Heart right ventricle (tissue), 16 donors: Measurements from ENCODE around the gene ZNF565. TPM values are rescaled to one million over a fixed set of nuclear protein-coding genes. Genes with fewer than 3 reads are reported as not detected.

Experiments used
- ATAC-seq, 8 donors: fragments of 200-7000 bp; cut with Tn5 transposase; one replicate each; pipeline ENCODE4 v1.9.1; 2020; ENCODE audit warnings: mild to moderate bottlenecking in 8 of 8, moderate library complexity in 8 of 8, moderate number of reproducible peaks in 1 of 8
- DNase-seq, 2 donors: peaks; one replicate each; pipeline ENCODE4 v3.0.0-alpha.2; 2020
- H3K27ac ChIP-seq, 10 donors: fragments of 200-600 bp; sonication (generic) in 2 of 10; one replicate each; pipeline versions ENCODE4 v1.5.0 to v1.8.0; 2020 to 2022; ENCODE audit warnings: mild to moderate bottlenecking in 3 of 10
- H3K27me3 ChIP-seq, 7 donors: fragments of 200-600 bp; one replicate each; pipeline ENCODE4 v1.8.0; 2021 to 2022; ENCODE audit warnings: mild to moderate bottlenecking in 2 of 7
- H3K36me3 ChIP-seq, 9 donors: fragments of 200-600 bp; sonication (generic) in 1 of 9; one replicate each; pipeline versions ENCODE4 v1.5.0 to v1.8.0; 2020 to 2022; ENCODE audit warnings: mild to moderate bottlenecking in 2 of 9
- H3K4me1 ChIP-seq, 9 donors: fragments of 200-600 bp; sonication (generic) in 1 of 9; one replicate each; pipeline versions ENCODE4 v1.5.0 to v1.8.0; 2020 to 2022; ENCODE audit warnings: mild to moderate bottlenecking in 4 of 9
- H3K4me3 ChIP-seq, 10 donors: fragments of 200-600 bp; sonication (generic) in 2 of 10; one replicate each; pipeline versions ENCODE4 v1.5.0 to v1.8.0; 2020 to 2022; ENCODE audit warnings: mild to moderate bottlenecking in 7 of 10, moderate library complexity in 2 of 10
- H3K9me3 ChIP-seq, 11 donors: fragments of 200-600 bp in 10 of 11; sonication (generic) in 2 of 11; one replicate each; pipeline versions ENCODE4 v1.5.0 to v1.8.0; 2013 to 2022; ENCODE audit warnings: mild to moderate bottlenecking in 2 of 11, control low read depth in 1 of 11, moderate library complexity in 1 of 11
- CTCF ChIP-seq, 9 donors: fragments of 200-600 bp; sonication (generic) in 2 of 9; IDR thresholded peaks; one replicate each; pipeline versions ENCODE4 v1.5.0 to v1.8.0; 2021 to 2022; ENCODE audit warnings: antibody characterized with exemption in 9 of 9, mild to moderate bottlenecking in 5 of 9, moderate library complexity in 1 of 9
- WGBS, 2 donors: extraction: QIAGEN DNeasy Blood & Tissue Kit; methylation state at CpG; one replicate each; pipeline ENCODE4 v1.1.7; 2013; ENCODE audit warnings: inconsistent platforms in 1 of 2; 5-methylcytosine and 5-hydroxymethylcytosine counted together
- intact Hi-C, 10 donors: fragments of 100-400 bp; cut with DNase I; formaldehyde crosslinking; loops; one replicate each; pipeline versions ENCODE4 v1.11.1 to v1.14.2; 2022
- polyA plus RNA-seq, 2 donors: library from polyadenylated mRNA; stranded (reverse); fragments of 200-250 nt; gene quantifications; one replicate each; pipeline ENCODE4 v1.2.3, GENCODE V29; 2013
- total RNA-seq, 10 donors: library from RNA; stranded (reverse); fragmentation: NEBNext Ultra II Directional in 3 of 10; extraction: Animal tissue kit (Norgen Biotek cat#: 25700) in 3 of 10; gene quantifications; one replicate each; pipeline versions ENCODE4 v1.2.1 to v1.2.4, GENCODE V29; 2021 to 2023
- donor health status: Arrhythmogenic right ventricular cardiomyopathy.
- donor health status: ischemic (EF 13 %, LVEDD 7.1; RV severe dilation, severe dysfunction).
- donor health status: healthy with polysubstance abuse.
- donor health status: DM: no; HTN: yes; CAD: no.
- donor health status: DM: no; HTN: no; CAD: no.
- donor health status: ischemic (EF 25% LVEDD 6.9; RV normal size, moderate dysfunction).
- donor health status: ischemic (EF 25% LVEDD 5.7; RV mildly dilated, moderate dysfunction).
- donor health status: healthy.
- donor health status: DM: yes; HTN: yes; CAD: no.
- donor health status: Ischemic cardiomyopathy.
- donor health status: ischemic (EF 35%, LVEDD 5.7; RV mildly dilated, moderate dysfunction).
- donor health status: nonischemic (EF 11% LVEDD 7.7; RV severe dilation, severe dysfunction).
- donor health status: DM: yes; HTN: yes; CAD: no.
- donor health status: PGD.
- donor health status: ischemic (EF 29% LVEDD 5.4; RV normal size, mild dysfunction).
- donor health status: nonischemic (EF 23%, LVEDD 6.1; RV moderate dilation, normal function).

The ZNF565 gene
- total and polyA plus RNA-seq, 12 donors: 2.2 to 5.1 (median 3.5) TPM

GRCh38 chr19:36152352-36153091, 61.9 kb downstream of the ZNF565 start, which contains the start of gene COX7A1:
Gene COX7A1, minus strand, starts transcription at chr19:36152447. Its CDS starts 40 bp downstream, at chr19:36152407.
- Histone ChIP-seq H3K27ac (peak within 1 kb of the TSS; percentile 92 to 100 (median 100)), H3K4me3 (peak within 1 kb of the TSS; percentile 58 to 94 (median 72)), H3K27me3 (no peaks in the 10 kb centered on the region), H3K9me3 (no peaks in the 10 kb centered on the region), H3K36me3 (peaks cover 0 to 38% (median 29%) of the 10 kb centered on the region in 9 donors), H3K4me1 (peaks cover 9 to 62% (median 27%) of the 10 kb centered on the region in 9 donors)
- TF ChIP-seq CTCF (IDR thresholded peaks at IDR 0.05): no peak
- intact Hi-C loops: loop anchor here in 1 of 10 donors (1.0 kb wide), 1 partner anchor 24 kb away; no protein-coding TSS in a partner anchor
- 2 to 4% methylated on average over 40 of the region's 40 CpGs for WGBS, 2 donors
- ATAC-seq (peak; percentile 88 to 95 (median 92)), DNase-seq (peak; percentile 86 to 87)

GRCh38 chr19:36152019-36152351, 62.5 kb downstream of the ZNF565 start:
- H3K27me3 ChIP-seq: no peaks in the 10 kb centered on the region
- ATAC-seq (peak in 1 of 8 donors; percentile 10), DNase-seq (no peak)
- 6 to 11% methylated on average over 16 of the region's 16 CpGs for WGBS, 2 donors
- no peak for TF ChIP-seq CTCF (IDR thresholded peaks at IDR 0.05)
- peaks cover 0 to 43% (median 34%) of the 10 kb centered on the region in 9 donors for H3K36me3 ChIP-seq
- intact Hi-C loops: loop anchor here in 1 of 10 donors (1.0 kb wide), 1 partner anchor 24 kb away; no protein-coding TSS in a partner anchor
- peak overlapping the region; percentile 58 to 94 (median 72) for H3K4me3 ChIP-seq
- peak overlapping the region; percentile 92 to 100 (median 100) for H3K27ac ChIP-seq
- H3K4me1 ChIP-seq: peaks cover 9 to 62% (median 27%) of the 10 kb centered on the region in 9 donors
- H3K9me3 ChIP-seq: no peaks in the 10 kb centered on the region

GRCh38 chr19:36151144-36152018, 63.1 kb downstream of the ZNF565 start:
- Histone ChIP-seq H3K27me3 (no peaks in the 10 kb centered on the region), H3K4me1 (peaks cover 9 to 57% (median 27%) of the 10 kb centered on the region in 9 donors), H3K9me3 (no peaks in the 10 kb centered on the region), H3K4me3 (peak overlapping the region; percentile 58 to 94 (median 72)), H3K36me3 (peaks cover 0 to 49% (median 41%) of the 10 kb centered on the region in 9 donors), H3K27ac (peak overlapping the region; percentile 92 to 100 (median 100))
- ATAC-seq (peak; percentile 66 to 83 (median 74)), DNase-seq (peak; percentile 69 to 81)
- intact Hi-C loops: loop anchor here in 2 of 10 donors (1.0 kb wide), 1 partner anchor 23 kb away; no protein-coding TSS in a partner anchor
- no peak for TF ChIP-seq CTCF (IDR thresholded peaks at IDR 0.05)
- 17 to 18% methylated on average over 45 to 47 of the region's 47 CpGs for WGBS, 2 donors

- 44 to 60% methylated on average over 5 of the region's 5 CpGs for WGBS, 2 donors
- H3K27ac ChIP-seq: peak overlapping the region; percentile 92 to 100 (median 100)
- ATAC-seq (peak in 2 of 8 donors; percentile 0 to 15), DNase-seq (no peak)
- H3K27me3 ChIP-seq: no peaks in the 10 kb centered on the region
- H3K9me3 ChIP-seq: no peaks in the 10 kb centered on the region
- intact Hi-C loops: no loop called here
- peaks cover 9 to 49% (median 27%) of the 10 kb centered on the region in 9 donors for H3K4me1 ChIP-seq
- H3K4me3 ChIP-seq: peak overlapping the region in 9 of 10 donors; percentile 58 to 94 (median 78)
- H3K36me3 ChIP-seq: peaks cover 4 to 57% (median 48%) of the 10 kb centered on the region in 9 donors
- no peak for TF ChIP-seq CTCF (IDR thresholded peaks at IDR 0.05)
Measured at GRCh38 chr19:36150586-36150985, 63.9 kb downstream of the ZNF565 start.
